Adrenal gland (tissue), 12 donors: ENCODE results near the gene LIMS2. TPM values are rescaled to one million over a fixed set of nuclear protein-coding genes. Genes with fewer than 3 reads are reported as not detected.
A peak's percentile ranks its signal among the peaks of the same experiment; 100 is the strongest.

Experiments used
- DNase-seq, 7 donors: peaks; one replicate each; pipeline ENCODE4 v3.0.0-alpha.2; 2019 to 2020
- H3K27ac ChIP-seq, 5 donors: fragments of 200-600 bp; sonication (generic) in 4 of 5; 1 replicate in 3 of 5; 2 replicates in 2 of 5; pipeline versions ENCODE4 v1.5.1 to v1.8.0; 2016 to 2020; ENCODE audit warnings: mild to moderate bottlenecking in 1 of 5
- H3K27me3 ChIP-seq: fragments of 200-600 bp; 2 replicates; pipeline ENCODE4 v1.8.0; 2021
- H3K36me3 ChIP-seq, 2 donors: fragments of 200-600 bp; replicated peaks in 1 of 2; 1 replicate in 1 of 2; 2 replicates in 1 of 2; pipeline versions ENCODE4 v1.5.1 to v1.8.0; 2018 to 2022
- H3K4me1 ChIP-seq, 2 donors: fragments of 200-600 bp; replicated peaks in 1 of 2; 1 replicate in 1 of 2; 2 replicates in 1 of 2; pipeline versions ENCODE4 v1.5.1 to v1.8.0; 2018 to 2021
- H3K4me3 ChIP-seq, 4 donors: fragments of 200-600 bp; sonication (generic) in 3 of 4; one replicate each; pipeline ENCODE4 v1.5.1; 2016 to 2018
- H3K9me3 ChIP-seq, 3 donors: fragments of 200-600 bp; sonication (generic) in 1 of 3; replicated peaks in 1 of 3; 1 replicate in 2 of 3; 2 replicates in 1 of 3; pipeline versions ENCODE4 v1.5.1 to v1.8.0; 2016 to 2021
- POLR2A ChIP-seq, 2 donors: fragments of 450-650 bp; IDR thresholded peaks; one replicate each; pipeline ENCODE4 v1.6.1; 2017; ENCODE audit warnings: antibody characterized with exemption in 2 of 2, mild to moderate bottlenecking in 2 of 2, moderate library complexity in 1 of 2
- WGBS, 4 donors: extraction: QIAGEN DNeasy Blood & Tissue Kit in 2 of 4; methylation state at CpG; one replicate each; pipeline versions ENCODE4 v1.1.5 to v1.1.7; 2013 to 2017; 5-methylcytosine and 5-hydroxymethylcytosine counted together
- intact Hi-C, 2 donors: fragments of 100-400 bp; cut with DNase I; formaldehyde crosslinking; loops; one replicate each; pipeline versions ENCODE4 v1.14.1 to v1.15.0; 2022 to 2023
- polyA plus RNA-seq, 3 donors: library from polyadenylated mRNA; stranded (reverse); fragments of 200-250 nt in 2 of 3; fragments of 350-450 nt in 1 of 3; fragmentation: Illumina TruSeq in 1 of 3; extraction: RNeasy Lipid Tissue Mini Kit (QIAGEN cat#74804) in 1 of 3; gene quantifications; one replicate each; pipeline ENCODE4 v1.2.3, GENCODE V29; 2013 to 2014
- total RNA-seq, 9 donors: library from RNA; depleted of rRNA in 4 of 9; stranded (reverse); fragments of >200 nt in 4 of 9; fragments of 120-200 nt in 1 of 9; fragmentation: NEBNext Ultra II Directional in 1 of 9; extraction: Animal tissue kit (Norgen Biotek cat#: 25700) in 1 of 9; gene quantifications; one replicate each; pipeline versions ENCODE4 v1.1.0 to v1.2.4, GENCODE V29; 2013 to 2023
- TF ChIP-seq, protein P1 (sequence below), 6 experiments: fragments of 450-650 bp in 4 of 6; fragments of 200-600 bp in 2 of 6; sonication (generic) in 1 of 6; IDR thresholded peaks; 1 replicate in 5 of 6; 2 replicates in 1 of 6; pipeline versions ENCODE4 v1.5.1 to v1.8.0; 2016 to 2021; ENCODE audit warnings: antibody characterized with exemption in 6 of 6, mild to moderate bottlenecking in 2 of 6, moderate library complexity in 1 of 6
- donor health status: healthy with polysubstance abuse.
- donor health status: Bipolar disorder and iron deficiency.
- donor health status: DM: yes; HTN: yes; CAD: no.
- donor health status: DM: no; HTN: no; CAD: no.
- donor health status: DM: no; HTN: no; CAD: no.
- donor health status: DM: yes; HTN: yes; CAD: no.

Gene LIMS2
- total and polyA plus RNA-seq, 12 donors = 1.4 to 142 (median 16.1) TPM

DNA sequence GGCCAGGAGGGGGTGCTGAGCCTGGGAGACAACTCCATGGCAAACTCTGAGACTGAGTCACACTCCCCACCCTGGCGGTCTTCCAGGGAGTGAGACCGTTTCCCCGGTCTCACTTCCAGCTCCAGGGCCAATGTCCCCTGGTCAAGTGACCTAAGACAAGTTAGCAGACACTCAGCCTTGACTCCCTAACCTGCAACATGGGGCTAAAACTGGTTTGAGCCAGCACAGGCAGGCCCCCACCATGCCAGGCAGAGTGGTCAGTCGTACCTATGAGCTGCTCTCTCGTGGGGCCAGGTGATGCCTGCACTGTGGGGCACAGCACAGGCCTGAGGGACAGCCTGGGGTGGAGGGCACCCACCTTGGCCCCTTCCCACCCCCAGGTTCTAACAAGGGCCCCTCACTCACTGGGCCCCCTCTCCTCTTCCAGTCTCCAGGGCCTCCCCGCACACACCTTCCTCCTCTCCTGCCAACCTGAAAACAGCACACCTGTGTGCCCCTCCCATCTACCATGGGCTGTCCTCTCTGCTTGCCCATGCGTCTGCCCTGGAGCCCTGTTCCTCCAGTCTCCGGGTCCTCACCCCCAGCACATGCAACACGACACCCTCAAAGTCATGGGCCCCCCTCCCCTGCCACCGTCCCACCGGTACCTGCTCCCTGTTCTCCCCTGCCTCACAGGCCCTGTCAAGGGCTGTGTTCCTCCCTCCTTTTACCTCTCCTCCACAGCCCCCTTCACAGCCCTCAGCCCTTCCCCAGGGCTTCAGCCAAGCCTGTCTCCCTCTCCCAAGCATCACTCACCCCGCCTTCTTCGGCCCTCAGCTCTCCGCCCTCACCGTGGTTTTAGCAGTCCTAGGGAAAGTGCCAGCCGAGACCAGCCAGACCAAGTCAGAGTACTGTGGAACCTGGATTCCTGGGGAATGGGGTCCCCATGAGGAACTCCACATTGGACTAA is 27.8 kb downstream of the LIMS2 start:
- no peak overlapping the region for H3K4me3 ChIP-seq
- H3K4me1 ChIP-seq = peaks cover 0 to 9% of the 10 kb centered on the region in 2 donors
- TF ChIP-seq, protein P1, sequence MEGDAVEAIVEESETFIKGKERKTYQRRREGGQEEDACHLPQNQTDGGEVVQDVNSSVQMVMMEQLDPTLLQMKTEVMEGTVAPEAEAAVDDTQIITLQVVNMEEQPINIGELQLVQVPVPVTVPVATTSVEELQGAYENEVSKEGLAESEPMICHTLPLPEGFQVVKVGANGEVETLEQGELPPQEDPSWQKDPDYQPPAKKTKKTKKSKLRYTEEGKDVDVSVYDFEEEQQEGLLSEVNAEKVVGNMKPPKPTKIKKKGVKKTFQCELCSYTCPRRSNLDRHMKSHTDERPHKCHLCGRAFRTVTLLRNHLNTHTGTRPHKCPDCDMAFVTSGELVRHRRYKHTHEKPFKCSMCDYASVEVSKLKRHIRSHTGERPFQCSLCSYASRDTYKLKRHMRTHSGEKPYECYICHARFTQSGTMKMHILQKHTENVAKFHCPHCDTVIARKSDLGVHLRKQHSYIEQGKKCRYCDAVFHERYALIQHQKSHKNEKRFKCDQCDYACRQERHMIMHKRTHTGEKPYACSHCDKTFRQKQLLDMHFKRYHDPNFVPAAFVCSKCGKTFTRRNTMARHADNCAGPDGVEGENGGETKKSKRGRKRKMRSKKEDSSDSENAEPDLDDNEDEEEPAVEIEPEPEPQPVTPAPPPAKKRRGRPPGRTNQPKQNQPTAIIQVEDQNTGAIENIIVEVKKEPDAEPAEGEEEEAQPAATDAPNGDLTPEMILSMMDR (IDR thresholded peaks at IDR 0.05) = no peak
- no peak for TF ChIP-seq POLR2A (IDR thresholded peaks at IDR 0.05)
- WGBS, 4 donors = 71 to 84% (median 78%) methylated on average over 15 to 16 of the region's 16 CpGs
- no peak overlapping the region for H3K27ac ChIP-seq
- no peaks in the 10 kb centered on the region for H3K27me3 ChIP-seq
- no peaks in the 10 kb centered on the region for H3K9me3 ChIP-seq
- no peaks in the 10 kb centered on the region for H3K36me3 ChIP-seq
- intact Hi-C loops = loop anchor here in 1 of 2 donors (5.0 kb wide), 1 partner anchor 55 kb away; no protein-coding TSS in a partner anchor
- peak in 5 of 7 donors; percentile 52 to 84 (median 76) for DNase-seq

DNA sequence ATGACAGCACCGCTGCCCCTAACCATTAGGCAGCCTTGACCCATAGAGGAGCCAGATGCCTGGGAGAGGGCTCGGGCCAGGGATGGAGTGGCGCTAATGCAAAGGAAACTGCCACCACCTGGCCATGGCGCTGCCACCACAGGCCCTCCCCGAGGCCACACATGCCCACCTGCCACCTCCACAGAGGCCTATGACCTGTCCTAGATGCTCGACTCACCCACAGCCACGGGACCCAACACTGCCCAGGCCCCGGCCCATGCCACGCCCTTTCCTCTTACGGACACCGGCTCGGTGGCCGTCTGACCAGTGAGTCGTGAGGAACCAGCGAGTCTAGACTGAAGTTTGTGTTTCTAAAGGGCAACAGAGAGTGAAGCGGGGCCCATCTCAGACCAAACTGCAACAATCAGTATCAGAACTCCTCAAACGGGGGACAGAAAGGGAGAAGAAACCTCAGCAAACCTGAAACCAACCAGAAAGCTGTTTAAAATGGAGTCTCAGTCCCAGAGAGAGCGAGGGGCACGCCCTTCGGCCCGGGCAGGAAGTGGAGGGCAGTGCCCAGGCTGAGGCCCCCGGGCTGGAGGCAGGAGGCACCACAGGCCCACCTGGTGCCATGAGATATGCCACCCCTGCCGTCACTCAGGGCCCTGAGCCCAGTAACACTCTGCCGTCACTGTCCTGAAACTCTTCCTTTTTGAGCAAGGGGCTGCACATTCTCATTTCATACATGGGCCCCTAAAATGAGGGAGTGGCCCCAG is 28.7 kb downstream of the LIMS2 start:
- intact Hi-C loops = loop anchor here in 1 of 2 donors (5.0 kb wide), 1 partner anchor 54 kb away; no protein-coding TSS in a partner anchor
- 68 to 76% (median 74%) methylated on average over 16 to 24 of the region's 24 CpGs for WGBS, 4 donors
- Histone ChIP-seq H3K4me3 (no peak overlapping the region), H3K27me3 (no peaks in the 10 kb centered on the region), H3K27ac (peak overlapping the region in 1 of 5 donors; percentile 26), H3K4me1 (peaks cover 0 to 9% of the 10 kb centered on the region in 2 donors), H3K36me3 (no peaks in the 10 kb centered on the region), H3K9me3 (no peaks in the 10 kb centered on the region)
- no peak for TF ChIP-seq POLR2A (IDR thresholded peaks at IDR 0.05)
- TF ChIP-seq, protein P1 (IDR thresholded peaks at IDR 0.05) = no peak
- no peak for DNase-seq

DNA sequence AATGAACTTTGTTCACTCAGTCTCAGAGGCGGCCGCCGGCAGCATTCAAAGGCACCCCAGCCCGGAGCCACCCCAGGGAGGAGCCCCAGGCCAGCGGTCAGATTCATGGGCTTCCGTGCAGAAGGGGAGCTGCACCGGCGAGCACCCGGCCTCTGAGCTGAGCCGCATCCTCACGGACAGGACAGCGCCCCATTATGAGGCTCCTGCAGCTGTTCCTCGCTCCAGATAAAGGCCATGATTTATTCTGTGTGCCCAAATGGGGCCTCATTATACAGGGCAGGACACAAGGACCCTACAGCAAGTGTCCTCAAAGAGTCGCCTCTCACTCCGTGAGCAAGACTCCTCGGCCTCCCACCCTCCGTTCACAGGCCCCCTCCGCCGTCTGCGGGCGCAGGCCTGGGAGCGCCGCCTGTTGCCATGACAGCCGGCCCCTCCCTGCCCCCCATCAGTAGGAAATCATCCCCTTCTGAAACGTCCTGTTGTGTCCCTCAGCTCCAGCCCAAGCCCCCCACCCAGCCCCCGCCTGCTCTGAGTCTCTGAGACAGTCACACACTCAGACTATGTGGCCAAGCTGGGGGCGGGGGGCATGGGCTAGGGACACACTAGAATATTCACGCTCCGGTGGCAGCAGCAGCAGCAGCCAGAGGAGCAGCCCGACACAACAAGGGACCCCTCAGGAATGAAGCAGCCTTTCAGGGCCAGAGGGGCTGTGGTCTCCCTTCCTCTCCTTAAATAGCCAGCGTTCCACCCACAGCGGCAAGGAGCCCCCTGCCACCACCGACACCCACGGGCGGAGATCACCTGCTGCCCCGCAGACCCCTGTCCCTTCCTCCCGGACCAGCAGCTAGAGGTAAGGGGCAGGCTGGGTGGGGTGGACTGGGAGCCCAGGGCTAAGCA is 29.7 kb downstream of the LIMS2 start, which contains the start of gene GPR17:
TSS of gene GPR17 (plus strand) at position 759 of the 897 bp plus-strand sequence. CDS start 4,583 bp downstream, outside the sequence.
- Histone ChIP-seq H3K9me3 (no peaks in the 10 kb centered on the region), H3K4me3 (no peak within 1 kb of the TSS), H3K4me1 (peaks cover 0 to 9% of the 10 kb centered on the region in 2 donors), H3K27me3 (no peaks in the 10 kb centered on the region), H3K27ac (peak within 1 kb of the TSS in 1 of 5 donors; percentile 26), H3K36me3 (no peaks in the 10 kb centered on the region)
- 79 to 87% (median 84%) methylated on average over 17 to 37 of the region's 37 CpGs for WGBS, 4 donors
- TF ChIP-seq, protein P1 (IDR thresholded peaks at IDR 0.05) = no peak
- no peak for DNase-seq
- intact Hi-C loops = loop anchor here in 1 of 2 donors (5.0 kb wide), 1 partner anchor 53 kb away; no protein-coding TSS in a partner anchor
